Measurements from ENCODE around the gene CDH16.

The CDH16 gene

DNA sequence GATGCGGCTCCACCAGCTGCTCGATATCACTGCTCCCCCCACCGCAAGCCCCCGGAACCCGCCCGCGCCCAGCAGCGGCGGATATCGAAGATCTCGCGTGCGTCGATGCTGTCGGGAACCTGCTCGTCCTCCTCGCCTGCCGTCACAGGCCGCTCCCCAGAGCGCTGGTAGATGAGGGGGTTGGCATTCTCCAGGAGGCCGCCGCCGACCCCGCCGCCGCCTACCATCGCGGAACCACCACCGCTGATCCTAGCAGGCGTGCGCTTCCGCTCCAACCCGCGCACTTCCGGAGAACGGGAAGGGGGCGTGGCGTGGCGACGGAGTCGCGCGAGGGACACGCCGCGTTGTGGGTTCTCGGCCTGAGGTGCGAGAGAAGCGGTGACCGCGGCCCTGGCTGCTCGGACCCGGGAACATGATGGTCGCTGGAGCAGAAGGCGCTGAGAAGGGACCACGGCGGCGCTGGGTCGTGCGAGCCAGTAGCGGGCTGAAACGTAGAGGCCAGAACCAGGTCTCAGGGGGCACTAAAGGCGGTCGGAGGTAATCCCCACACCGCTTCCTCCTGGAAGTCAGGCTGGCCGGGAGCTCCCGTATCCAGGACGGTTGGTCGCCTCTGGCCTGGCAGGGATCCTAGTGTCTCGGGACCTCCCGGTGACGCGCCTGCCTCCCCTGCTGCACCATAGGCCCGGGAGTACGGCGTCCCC, 15.6 kb upstream of the CDH16 start, which contains the start of gene CIAO2B (continued):
- peak; percentile 91 for TF ChIP-seq ZBTB26 (tag by site-specific recombination; optimal IDR thresholded peaks at IDR 0.05)
- TF ChIP-seq ZSCAN5A (tag by site-specific recombination; IDR thresholded peaks at IDR 0.05) = 0 out of 2 replicates have a peak, but pooled peaks have one; percentile 20
- no peak for TF ChIP-seq ZNF174 (tag by site-specific recombination; IDR thresholded peaks at IDR 0.05)
- TF ChIP-seq ZNF610 (tag by site-specific recombination; IDR thresholded peaks at IDR 0.05; ENCODE audit: borderline replicate concordance) = peak; percentile 55; the same call in 1 of the 2 replicates
- no peak for TF ChIP-seq ZSCAN16 (tag by site-specific recombination; IDR thresholded peaks at IDR 0.05)
- peak; percentile 81 for TF ChIP-seq SP3 (tag by site-specific recombination; IDR thresholded peaks at IDR 0.05)
- peak; percentile 49; the same call in 1 of the 2 replicates for TF ChIP-seq ZNF10 (tag by site-specific recombination; IDR thresholded peaks at IDR 0.05)
- TF ChIP-seq ZNF596 (tag by site-specific recombination; IDR thresholded peaks at IDR 0.05) = no peak
- no peak for TF ChIP-seq WT1 (tag by site-specific recombination; IDR thresholded peaks at IDR 0.05)
- peak; percentile 90 for TF ChIP-seq EGR2 (tag by site-specific recombination; IDR thresholded peaks at IDR 0.05; ENCODE audit: low read depth)
- peak; percentile 91 for TF ChIP-seq OVOL3 (tag by site-specific recombination; IDR thresholded peaks at IDR 0.05)
- TF ChIP-seq ZNF248 (tag by site-specific recombination; IDR thresholded peaks at IDR 0.05) = no peak
- TF ChIP-seq ZBTB49 (tag by site-specific recombination; IDR thresholded peaks at IDR 0.05; ENCODE audit: low read depth) = no peak
- no peak for TF ChIP-seq SALL2 (tag by site-specific recombination; IDR thresholded peaks at IDR 0.05; ENCODE audit: borderline replicate concordance)
- TF ChIP-seq AEBP2 (tag by site-specific recombination; IDR thresholded peaks at IDR 0.05; ENCODE audit: borderline replicate concordance) = no peak
- TF ChIP-seq ZNF660 (tag by site-specific recombination; IDR thresholded peaks at IDR 0.05) = peak; percentile 78
- no peak for TF ChIP-seq ZNF626 (tag by site-specific recombination; IDR thresholded peaks at IDR 0.05)
- peak; percentile 89 for TF ChIP-seq ZFHX2 (tag by site-specific recombination; conservative IDR thresholded peaks at IDR 0.05)
- TF ChIP-seq ZNF121 (tag by site-specific recombination; IDR thresholded peaks at IDR 0.05) = peak; percentile 38; the same call in 1 of the 2 replicates
- peak; percentile 52 for TF ChIP-seq ZNF629 (tag by site-specific recombination; IDR thresholded peaks at IDR 0.05)
- no peak for TF ChIP-seq ATF2 (tag by site-specific recombination; IDR thresholded peaks at IDR 0.05; ENCODE audit: low read depth)
- TF ChIP-seq, protein P1, sequence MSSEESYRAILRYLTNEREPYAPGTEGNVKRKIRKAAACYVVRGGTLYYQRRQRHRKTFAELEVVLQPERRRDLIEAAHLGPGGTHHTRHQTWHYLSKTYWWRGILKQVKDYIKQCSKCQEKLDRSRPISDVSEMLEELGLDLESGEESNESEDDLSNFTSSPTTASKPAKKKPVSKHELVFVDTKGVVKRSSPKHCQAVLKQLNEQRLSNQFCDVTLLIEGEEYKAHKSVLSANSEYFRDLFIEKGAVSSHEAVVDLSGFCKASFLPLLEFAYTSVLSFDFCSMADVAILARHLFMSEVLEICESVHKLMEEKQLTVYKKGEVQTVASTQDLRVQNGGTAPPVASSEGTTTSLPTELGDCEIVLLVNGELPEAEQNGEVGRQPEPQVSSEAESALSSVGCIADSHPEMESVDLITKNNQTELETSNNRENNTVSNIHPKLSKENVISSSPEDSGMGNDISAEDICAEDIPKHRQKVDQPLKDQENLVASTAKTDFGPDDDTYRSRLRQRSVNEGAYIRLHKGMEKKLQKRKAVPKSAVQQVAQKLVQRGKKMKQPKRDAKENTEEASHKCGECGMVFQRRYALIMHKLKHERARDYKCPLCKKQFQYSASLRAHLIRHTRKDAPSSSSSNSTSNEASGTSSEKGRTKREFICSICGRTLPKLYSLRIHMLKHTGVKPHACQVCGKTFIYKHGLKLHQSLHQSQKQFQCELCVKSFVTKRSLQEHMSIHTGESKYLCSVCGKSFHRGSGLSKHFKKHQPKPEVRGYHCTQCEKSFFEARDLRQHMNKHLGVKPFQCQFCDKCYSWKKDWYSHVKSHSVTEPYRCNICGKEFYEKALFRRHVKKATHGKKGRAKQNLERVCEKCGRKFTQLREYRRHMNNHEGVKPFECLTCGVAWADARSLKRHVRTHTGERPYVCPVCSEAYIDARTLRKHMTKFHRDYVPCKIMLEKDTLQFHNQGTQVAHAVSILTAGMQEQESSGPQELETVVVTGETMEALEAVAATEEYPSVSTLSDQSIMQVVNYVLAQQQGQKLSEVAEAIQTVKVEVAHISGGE (tag by site-specific recombination; conservative IDR thresholded peaks at IDR 0.05; ENCODE audit: low read depth) = peak; percentile 94
- TF ChIP-seq ZNF292 (tag by site-specific recombination; IDR thresholded peaks at IDR 0.05; ENCODE audit: borderline replicate concordance, low read depth) = no peak
- TF ChIP-seq ZSCAN30 (tag by site-specific recombination; IDR thresholded peaks at IDR 0.05) = 0 out of 2 replicates have a peak, but pooled peaks have one; percentile 61
- TF ChIP-seq ZNF335 (tag by site-specific recombination; conservative IDR thresholded peaks at IDR 0.05) = peak; percentile 92

Data from HEK293 (cell line).